Endometrium (tissue), 2 donors: Measurements from ENCODE around the gene MKLN1.
"Not testable (repeated sequence)": the region's sequence is repeated elsewhere in the genome, so short reads cannot be mapped to it uniquely, and the experiment has no call there.

ENCODE experiments used
- FAIRE-seq: peaks from 2 replicates; lab custom pipeline; 2012; peaks lifted over from hg19 to GRCh38; lab: Jason Lieb, UNC
- donor health status: control.
- donor health status: control.

The MKLN1 gene

DNA sequence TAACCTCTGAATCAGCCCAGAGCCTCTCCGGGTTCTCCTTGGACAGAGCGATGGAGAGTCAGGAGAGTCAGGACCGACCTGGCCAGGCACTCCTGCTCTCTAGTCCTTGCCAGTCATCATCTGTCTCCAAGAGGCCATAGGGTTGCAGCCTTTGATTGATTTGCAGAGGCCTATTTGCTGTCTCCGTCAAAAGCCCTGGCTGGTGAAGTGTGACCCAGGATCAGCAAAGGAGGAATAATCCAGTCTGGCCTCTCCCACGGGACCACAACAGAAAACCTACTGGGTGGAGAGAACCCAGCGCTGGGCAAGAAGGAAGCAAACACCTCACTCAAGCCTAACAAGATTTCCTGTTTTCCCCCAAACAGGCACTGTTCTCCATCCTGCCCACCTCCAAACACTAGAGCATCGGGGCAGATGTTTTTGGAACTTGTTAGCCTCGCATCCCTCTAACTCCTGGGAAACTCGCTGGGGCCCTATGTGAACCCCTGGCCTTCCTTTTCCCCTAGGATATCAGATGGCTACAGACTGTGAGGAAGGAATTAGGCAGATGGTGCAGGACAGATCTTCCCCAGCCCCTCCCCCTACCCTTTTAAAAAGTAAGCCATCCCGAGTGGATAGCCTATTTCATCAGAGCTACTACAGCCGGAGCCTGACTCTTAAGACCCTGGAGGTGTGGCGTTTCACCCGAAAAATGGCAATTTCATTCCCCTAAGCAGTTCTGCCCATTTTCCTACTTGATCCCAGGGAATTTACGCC is 174.4 kb downstream of the MKLN1 start:
- FAIRE-seq: no peak

DNA sequence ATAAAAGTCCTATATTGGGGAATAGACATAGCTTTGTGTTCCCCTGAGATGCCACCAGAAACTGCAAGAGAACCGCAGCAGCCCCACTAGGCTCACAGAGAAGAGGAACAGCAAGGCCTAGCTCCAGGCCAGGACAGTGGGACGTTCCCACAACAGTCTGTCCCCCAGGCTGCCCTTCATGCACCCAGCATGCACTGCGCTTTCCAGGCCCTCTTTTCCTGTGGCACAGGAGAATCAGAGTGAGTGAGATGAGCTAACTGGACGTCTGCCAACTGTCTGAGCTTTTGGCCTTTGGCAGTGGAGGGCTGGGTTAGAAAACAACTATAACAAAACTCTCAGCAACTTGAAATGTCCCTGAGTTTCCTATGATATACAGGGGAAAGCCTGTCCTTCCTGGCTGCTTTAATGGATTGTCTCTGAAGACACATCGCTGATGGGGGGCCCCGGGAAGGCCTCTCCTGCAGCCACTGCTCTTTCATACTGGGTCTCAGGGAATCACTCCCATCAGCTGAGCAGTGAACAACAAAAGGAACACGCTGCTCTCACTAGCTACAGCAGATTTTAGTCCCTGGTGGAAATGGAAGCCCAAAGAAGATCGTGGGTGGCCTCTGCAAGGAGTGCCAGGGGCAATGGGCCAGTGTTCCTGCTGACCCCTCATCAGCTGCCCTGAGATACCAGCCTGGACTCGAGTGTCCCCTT is 175.3 kb downstream of the MKLN1 start:
- FAIRE-seq: no peak

DNA sequence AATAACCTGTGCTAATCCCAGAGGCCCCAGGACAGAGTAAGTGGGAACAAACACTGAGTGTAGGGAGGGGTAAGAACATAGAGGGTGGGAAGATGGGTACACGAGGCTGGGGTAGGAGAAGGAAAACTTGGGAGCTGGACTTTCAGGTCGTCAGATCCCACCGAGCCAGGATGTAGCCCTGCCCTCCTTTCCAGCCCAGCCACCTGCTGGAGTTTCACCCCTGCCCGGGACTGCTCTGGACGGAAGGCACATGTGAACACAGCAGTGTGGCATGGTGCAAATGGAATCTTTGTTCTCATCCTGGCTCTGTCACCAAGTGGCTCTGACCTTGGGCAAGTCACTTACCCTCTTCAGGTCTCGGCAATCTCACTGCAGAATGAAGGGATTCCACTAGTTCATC is 176.0 kb downstream of the MKLN1 start:
- FAIRE-seq: no peak

DNA sequence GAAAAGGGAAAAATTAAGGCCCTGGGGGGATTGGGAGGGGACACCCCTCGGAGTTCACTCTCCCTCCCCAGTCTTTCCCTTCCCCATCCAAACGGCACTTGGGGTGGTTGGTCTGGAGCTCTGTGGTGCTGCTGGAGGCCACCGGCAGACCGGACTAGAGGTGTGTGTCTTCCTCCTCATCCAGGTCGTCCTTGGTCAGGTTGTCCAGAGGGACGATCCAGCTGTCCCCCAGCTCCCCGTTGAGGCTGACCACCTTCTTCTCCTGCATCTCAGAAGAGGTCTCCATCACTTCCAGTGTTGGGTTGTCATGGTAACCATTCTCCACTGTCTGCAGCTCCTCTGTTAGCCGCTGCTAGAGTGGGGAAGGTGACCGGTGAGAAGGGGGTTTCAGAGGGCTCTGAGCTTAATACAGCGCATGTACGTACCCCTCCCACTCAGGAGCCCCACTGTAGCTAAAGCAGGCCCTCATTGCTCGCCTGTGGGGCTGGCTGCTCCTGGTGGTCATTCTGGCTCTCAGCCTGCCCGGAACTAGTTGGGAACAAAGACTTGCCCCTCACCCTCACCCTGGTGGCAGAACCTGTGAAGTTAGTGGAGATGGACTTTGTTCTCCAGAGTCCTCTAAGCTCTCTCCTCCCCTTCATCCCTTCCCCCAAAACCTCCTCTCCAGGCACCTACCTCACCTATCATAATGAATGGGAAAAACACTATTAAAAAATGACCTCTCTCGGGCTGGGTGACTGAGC is 176.7 kb downstream of the MKLN1 start:
- FAIRE-seq: no peak

DNA sequence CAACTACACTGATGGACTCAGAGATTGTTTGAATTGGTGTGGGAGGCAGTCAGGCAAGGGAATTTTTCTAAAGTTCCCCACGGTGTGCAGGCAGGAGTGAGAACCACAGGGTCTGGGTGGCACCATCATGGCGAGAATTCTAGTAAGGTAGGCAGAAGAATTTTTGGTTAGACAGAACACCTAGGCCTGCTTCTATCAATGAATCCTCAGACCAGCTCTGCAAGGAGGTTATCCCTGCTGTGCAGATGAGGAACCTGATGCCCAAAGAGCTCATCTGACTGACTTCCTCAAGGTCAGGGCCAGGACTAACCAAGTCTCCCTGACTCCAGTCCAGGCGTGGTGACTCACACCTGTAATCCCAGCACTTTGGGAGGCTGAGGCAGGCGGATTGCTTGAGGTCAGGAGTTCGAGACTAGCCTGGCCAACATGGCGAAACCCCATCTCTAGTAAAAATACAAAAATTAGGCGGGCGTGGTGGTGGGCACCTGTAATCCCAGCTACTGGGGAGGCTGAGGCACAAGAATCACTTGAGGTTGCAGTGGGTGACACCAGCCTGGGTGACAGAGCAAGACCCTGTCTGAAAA is 177.5 kb downstream of the MKLN1 start:
- FAIRE-seq: not testable (repeated sequence)

DNA sequence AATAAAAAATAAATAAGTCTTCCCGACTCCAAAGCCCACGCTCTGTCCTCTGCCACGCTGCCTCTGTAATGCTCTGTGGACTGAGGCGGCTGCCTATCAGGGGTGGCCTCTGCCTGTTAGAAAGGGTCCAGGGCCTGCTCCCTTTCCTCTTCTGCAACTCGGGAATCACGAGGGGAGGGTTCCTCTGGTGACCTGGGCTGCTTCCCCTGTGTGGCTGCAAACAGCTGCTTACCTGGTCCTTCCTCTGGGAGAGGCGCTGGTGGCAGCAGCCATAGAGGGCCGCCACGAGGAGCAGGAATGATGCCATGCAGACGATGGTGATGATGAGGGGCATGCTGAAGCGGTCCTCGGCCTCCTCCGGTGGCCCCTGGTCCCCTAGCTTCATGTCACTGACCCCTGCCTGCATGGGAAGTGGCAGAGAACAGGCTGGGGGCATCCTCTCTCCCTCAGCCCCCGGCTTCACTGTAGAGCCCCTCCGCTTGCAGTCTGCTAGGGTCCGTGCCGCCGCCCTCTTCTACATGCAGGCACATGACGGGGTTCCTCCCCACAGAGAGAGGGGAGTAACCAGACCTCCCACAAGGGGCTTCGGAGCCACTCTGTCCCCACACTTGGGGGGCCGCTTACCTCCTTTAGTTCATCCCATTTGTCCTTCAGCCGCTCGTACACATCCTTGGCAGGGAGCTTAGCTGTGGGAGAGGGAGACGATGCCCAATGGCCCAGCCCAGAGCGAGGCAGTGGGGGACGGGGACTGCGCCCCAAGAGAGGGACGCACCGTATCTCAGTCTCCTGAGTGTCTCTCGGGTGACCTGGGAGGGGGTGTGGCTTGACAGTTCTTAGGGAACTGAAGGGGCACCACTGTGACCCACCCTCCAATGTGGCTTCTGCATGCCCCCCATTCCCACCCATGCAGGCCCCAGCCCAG is 178.2 kb downstream of the MKLN1 start:
- no peak for FAIRE-seq

DNA sequence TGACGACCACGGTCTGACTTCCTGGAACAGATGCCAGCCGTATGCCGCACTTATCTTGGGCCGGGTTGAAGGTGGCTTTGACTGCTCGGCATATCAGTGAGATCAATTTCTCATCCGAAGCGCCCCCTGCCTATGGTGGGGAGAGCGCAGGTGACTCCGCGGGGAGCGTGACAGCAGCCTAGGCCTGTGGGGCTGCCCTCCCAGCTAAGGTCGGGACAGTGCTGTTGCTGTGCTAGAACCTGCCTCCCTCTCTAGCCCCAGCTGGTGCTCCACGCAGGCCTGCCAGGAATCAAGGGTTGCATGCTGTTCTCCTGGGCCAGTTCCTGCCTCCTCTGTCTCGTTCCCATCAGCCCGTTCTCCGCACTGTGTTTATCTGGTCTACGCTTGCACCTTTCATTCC is 178.9 kb downstream of the MKLN1 start:
- no peak for FAIRE-seq

DNA sequence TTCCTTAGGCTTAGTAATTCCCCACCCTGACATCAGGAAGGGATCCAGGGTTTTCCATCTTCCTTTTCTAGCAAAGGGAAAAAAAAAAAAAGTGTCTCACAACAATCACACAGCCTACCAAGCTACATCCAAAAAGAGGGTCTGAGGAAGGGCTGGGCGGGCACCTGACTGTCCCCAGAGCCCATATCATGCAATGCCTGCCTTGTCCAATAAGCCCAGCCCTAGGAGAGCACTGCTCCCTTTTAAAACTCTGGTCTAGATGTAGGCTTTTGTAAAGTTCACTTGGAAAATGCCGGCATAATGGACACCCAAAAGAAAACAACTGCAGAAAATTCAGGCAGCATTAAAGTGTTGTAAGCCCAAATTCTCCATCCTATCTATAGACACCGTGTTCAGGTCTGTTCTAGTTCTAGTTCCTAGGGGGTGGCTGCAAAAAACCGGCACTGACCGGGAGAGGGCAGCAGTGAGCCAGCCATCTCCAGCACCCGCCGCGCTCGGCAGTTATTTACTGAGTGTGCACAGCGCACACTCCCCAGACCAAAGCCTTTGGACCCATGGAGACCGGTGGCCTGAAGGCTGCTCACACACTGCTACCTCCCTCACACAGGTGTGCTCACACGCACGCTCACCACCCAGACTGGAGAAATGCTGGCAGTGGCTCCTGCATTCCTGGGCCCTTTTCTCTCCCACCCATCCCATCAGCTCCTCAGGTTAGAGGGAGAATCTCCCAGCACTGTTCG is 180.1 kb downstream of the MKLN1 start:
- FAIRE-seq: no peak

DNA sequence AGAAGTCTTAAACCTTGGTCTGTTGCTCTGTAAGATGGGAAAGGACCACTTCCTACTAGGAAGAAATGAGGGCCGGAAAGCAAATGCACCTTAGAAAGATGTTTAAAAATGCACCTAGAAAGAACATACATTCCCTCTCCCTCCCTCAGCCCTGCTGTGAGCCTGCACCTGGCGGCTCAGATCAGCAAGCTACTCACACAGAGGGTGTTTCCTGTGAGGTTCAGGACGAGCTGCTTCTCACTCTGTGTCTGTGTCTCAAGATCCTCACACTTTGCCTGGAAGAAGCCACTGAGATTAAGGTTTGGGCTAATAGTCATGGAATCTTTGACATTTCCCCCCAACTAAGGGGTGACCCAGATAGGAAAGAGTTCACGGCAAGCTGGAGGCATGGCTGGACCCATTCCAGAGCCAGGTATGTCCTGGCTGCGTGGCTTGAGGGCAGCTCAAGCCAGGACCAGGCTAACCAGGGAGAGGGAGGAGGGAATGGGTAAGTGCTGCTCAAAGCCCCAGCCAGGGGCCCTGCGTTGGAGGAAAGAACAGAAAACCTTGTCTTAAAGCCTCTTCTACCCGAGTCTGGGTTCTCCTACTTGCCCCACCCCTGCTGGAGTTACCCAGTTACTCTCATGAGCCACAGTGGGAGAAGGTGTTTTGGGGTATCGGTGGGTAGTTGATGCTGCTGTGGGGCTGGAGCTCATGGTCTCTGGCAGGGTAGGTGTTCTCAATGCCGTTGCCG is 181.2 kb downstream of the MKLN1 start:
- FAIRE-seq: no peak

DNA sequence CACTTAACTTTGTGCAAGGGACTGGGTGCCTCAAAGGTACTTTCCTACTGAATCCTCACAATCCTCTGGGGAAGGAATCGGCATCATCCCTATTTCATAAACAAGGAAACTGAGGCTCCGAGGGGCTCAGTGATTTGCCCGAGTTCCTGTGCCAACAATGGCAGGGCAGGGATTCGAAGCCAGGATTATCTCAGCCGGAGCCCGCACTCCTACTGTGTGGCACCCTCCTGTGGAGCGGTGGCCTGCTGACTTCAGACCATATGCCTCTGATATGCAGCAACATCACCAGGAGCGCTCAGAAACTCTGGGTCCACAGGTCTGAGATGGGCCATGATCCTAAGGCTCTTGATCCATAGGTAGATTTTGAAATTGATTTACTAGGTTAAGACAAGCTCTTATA is 182.1 kb downstream of the MKLN1 start:
- no peak for FAIRE-seq

DNA sequence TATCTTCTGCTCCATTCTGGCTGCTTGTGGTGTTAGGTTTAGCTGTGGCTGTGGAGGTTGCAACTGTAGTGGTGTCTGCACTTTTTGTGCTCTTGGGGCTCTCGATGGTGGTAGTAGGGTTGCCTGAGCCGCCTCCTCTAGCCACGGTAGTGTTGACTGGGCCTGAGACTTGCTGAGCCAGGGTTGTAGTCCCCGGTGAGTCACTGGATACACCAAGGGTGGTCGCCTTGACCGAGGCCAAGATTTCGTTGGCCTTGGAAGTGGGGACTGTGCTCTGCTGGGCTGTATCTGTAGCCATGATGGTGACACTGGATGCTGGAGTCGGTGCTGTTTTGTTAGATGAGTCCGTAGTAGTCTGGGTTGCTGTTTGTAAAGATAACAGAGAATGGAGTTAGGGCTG is 183.4 kb downstream of the MKLN1 start:
- no peak for FAIRE-seq

DNA sequence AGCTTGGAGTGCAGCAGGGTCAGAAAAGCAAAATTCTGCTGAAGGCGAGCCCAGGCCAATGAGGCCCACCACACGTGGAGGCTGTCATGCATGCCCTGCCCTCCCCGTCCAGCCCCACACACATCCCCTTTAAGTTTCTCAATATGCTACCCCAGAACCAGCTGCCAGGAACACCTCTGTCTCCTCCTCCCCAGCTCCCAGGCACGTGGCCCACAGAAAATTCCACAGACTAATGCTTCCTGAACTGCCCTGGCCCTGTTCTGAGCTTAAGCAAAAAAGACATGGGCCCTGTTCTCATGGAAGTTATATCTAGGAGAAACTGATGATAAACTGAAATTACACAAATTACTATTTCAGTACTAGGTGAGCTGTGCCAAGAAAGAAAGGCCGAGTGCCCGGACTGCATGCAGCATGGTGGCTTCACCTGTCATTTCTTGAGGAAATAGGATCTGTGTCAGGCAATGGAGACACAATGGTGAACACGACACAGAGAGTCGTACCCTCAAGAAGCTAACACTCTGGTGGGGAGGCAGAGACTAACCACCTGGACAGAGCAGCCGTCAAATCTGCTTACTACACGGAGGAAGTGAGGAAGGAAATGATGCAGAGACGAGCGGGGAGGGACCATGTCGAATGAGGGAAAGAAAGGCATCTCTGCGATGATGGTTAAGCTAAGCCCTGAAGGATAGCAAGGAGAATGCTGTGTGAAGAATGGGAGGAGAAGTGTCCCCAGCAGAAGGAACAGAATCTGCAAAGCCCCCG is 184.3 kb downstream of the MKLN1 start:
- FAIRE-seq: no peak

DNA sequence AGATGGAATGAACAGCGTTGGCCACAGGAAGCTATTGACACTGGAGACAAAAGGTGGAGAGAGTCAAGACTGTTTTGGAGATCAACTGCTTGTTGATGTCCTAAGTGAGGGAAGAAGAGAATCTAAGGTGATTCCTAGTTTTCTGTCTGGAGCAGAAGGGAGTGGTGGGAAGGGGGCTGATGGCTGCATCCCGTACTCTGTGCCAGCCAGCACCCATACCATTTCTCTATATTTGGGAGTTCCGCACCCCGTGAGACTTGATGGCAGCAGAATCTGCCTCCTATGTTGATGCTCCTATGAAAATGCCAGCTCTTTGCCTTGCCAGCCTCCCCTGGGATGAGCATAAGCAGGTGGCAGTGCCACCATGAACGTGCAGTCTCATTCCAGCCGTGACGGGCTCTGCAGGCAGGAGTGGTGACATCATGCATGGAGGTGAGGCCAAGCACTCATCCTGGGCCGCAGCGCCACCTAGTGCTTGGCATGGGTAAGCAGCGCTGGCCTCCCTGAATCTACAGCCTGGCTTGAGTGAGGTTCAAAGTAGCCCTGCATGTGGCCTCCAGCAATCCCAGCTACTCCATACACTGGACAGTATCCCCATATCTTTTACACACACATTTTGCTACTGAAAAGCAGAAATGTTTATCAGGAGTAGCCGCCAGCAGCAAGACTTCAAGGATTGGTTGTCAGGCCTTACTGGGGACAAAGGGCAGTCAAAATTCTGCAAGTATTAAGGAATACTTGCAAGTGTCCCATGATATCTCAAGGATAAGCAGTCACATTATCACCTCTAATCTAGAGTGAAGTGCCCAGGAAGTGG is 185.8 kb downstream of the MKLN1 start:
- no peak for FAIRE-seq

DNA sequence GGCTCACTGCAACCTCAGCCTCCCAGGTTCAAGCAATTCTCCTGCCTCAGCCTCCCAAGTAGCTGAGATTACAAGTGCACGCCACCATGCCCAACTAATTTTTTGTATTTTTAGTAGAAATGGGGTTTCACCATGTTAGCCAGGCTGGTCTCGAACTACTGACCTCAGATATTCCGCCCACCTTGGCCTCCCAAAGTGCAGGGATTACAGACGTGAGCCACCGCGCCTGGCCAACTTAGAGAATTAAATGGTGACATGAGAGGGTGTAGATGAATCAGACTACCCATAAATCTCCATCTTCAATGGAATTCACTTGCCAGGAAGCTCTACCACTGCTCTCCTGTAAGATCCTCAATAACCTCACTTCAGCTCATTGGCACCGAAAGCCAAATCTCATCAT is 187.8 kb downstream of the MKLN1 start:
- not testable (repeated sequence) for FAIRE-seq

DNA sequence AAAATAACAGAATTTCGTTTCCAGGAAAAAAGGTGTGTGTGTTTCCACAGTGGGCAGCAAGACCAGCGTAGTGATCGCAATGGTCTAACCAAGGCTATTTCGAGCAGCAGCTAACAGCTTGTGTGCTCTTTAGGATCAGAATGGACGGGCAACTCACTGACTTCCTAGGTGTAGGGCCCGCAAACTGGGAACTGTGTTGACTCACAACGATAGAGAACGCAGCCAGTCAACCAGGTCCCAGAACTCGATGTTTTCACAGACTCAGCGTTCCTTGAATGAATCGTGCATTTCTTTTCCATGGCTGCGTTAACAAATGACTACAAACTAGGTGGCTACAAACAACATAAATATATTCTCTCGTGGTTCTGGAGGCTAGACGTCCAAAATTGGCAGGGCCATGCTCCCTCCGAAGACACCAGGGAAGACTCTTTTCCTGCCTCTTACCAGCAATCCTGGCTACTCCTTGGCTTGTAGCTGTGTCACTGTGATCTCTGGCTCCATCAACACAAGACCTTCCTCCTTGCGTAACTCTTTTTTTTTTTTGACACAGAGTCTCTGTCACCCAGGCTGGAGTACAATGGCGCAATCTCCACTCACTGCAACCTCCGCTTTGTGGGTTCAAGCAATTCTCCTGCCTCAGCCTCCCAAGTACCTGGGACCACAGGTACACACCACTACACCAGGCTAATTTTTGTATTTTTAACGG is 189.7 kb downstream of the MKLN1 start:
- no peak for FAIRE-seq

DNA sequence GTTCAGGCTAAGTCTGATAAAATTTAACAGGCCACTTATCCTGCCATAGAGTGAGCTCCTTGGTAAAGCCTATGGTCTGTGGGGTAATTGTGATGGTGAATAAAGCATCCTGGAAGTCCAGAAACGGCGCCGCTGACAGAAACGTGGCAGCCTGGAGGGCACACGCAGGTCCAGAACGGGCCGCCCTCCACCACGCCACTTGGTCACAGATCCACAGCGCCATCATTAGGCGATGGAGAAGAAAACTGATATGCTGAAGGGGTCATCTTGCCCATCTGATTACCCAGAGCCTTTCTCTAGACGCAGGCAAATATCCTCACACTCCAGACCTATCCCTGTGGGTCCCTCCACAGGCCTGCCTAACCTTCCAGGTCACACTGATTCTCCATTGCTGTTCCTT is 190.9 kb downstream of the MKLN1 start:
- no peak for FAIRE-seq

DNA sequence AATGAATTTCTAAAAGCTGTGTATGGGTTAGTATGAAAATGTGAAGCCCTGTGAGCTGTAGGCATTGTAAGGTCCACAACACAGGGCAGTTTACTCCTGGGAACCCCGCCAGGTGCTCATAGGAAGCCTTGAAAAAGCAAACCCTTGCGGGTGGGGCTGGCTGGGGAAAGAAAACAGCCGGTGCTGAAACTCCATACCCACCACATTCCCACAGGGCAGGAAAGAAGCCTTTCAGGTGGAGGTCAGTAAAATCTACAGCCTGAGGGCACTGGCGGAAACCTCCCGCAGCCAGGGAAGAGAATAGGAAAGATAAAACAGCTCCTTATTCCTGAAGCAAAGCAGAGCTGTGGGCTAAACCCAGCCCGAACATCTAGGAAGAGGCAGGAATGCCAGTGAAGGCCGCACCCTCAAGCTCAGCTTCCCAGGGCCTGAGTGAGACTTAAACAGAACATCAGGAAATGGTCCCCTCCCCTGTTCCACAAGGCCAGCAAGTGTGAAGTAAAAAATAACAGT is 194.0 kb downstream of the MKLN1 start:
- no peak for FAIRE-seq
